Parathyroid adenoma (tissue), 2 donors: Measurements from ENCODE around the gene SBK3.

ENCODE experiments used
- H2AFZ ChIP-seq: fragments of 300-600 bp; sonication (generic); one replicate; pipeline ENCODE4 v1.7.0; 2017; ENCODE audit warnings: antibody characterized with exemption, mild to moderate bottlenecking
- H3K27ac ChIP-seq: fragments of 300-600 bp; sonication (generic); one replicate; pipeline ENCODE4 v1.7.0; 2017
- H3K27me3 ChIP-seq: fragments of 300-600 bp; sonication (generic); one replicate; pipeline ENCODE4 v1.7.0; 2017; ENCODE audit warnings: low read length; ENCODE audit not compliant: control insufficient read depth, insufficient read depth
- H3K36me3 ChIP-seq: fragments of 300-600 bp; sonication (generic); one replicate; pipeline ENCODE4 v1.7.0; 2017; ENCODE audit warnings: low read length; ENCODE audit not compliant: control insufficient read depth, insufficient read depth
- H3K4me1 ChIP-seq: fragments of 300-600 bp; sonication (generic); one replicate; pipeline ENCODE4 v1.7.0; 2017; ENCODE audit warnings: control low read depth
- H3K4me2 ChIP-seq: fragments of 300-600 bp; sonication (generic); one replicate; pipeline ENCODE4 v1.7.0; 2017; ENCODE audit warnings: low read length
- H3K4me3 ChIP-seq: fragments of 300-600 bp; sonication (generic); one replicate; pipeline ENCODE4 v1.7.0; 2017; ENCODE audit warnings: low read depth, low read length
- H3K79me2 ChIP-seq: fragments of 300-600 bp; sonication (generic); one replicate; pipeline ENCODE4 v1.7.0; 2017; ENCODE audit warnings: control low read depth
- H3K9ac ChIP-seq: fragments of 300-600 bp; sonication (generic); one replicate; pipeline ENCODE4 v1.7.0; 2017; ENCODE audit warnings: mild to moderate bottlenecking
- H3K9me3 ChIP-seq: fragments of 300-600 bp; sonication (generic); one replicate; pipeline ENCODE4 v1.7.0; 2017; ENCODE audit warnings: low read length; ENCODE audit not compliant: control insufficient read depth
- TF ChIP-seq, protein P1 (sequence below): fragments of 300-600 bp; sonication (generic); IDR thresholded peaks from one replicate; pipeline ENCODE4 v1.7.0; 2017; ENCODE audit warnings: antibody characterized with exemption, mild to moderate bottlenecking
- donor health status: primary hyperparathyroidism.

Gene SBK3

DNA sequence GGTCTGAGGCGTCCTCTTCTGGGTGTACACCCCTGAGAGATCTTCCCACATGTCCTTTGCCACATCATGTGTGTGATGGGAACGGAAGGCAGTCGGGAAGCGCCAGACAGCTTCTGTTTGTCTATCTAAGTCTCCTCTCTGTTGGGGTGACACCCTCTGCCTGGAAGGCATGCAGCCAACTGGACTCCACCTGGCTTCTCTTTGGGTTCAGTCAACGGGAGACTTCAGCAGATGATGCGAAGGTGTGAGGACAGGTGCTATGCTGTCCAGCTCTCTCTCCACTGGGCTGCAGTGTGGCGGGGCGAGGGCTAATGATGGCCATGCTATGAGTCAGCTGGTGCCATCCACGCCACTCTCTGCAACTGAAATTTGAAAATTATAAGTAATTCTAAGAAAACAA lies 14.3 kb upstream of the SBK3 start:
- Histone ChIP-seq H3K27ac (no peak overlapping the region), H3K4me1 (no peaks in the 10 kb centered on the region), H3K4me2 (no peak overlapping the region), H3K36me3 (no peaks in the 10 kb centered on the region), H3K79me2 (no peaks in the 10 kb centered on the region), H2AFZ (no peak overlapping the region), H3K9ac (no peak overlapping the region), H3K4me3 (no peak overlapping the region), H3K27me3 (no peaks in the 10 kb centered on the region), H3K9me3 (no peaks in the 10 kb centered on the region)
- TF ChIP-seq, protein P1, sequence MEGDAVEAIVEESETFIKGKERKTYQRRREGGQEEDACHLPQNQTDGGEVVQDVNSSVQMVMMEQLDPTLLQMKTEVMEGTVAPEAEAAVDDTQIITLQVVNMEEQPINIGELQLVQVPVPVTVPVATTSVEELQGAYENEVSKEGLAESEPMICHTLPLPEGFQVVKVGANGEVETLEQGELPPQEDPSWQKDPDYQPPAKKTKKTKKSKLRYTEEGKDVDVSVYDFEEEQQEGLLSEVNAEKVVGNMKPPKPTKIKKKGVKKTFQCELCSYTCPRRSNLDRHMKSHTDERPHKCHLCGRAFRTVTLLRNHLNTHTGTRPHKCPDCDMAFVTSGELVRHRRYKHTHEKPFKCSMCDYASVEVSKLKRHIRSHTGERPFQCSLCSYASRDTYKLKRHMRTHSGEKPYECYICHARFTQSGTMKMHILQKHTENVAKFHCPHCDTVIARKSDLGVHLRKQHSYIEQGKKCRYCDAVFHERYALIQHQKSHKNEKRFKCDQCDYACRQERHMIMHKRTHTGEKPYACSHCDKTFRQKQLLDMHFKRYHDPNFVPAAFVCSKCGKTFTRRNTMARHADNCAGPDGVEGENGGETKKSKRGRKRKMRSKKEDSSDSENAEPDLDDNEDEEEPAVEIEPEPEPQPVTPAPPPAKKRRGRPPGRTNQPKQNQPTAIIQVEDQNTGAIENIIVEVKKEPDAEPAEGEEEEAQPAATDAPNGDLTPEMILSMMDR, result no peak

DNA sequence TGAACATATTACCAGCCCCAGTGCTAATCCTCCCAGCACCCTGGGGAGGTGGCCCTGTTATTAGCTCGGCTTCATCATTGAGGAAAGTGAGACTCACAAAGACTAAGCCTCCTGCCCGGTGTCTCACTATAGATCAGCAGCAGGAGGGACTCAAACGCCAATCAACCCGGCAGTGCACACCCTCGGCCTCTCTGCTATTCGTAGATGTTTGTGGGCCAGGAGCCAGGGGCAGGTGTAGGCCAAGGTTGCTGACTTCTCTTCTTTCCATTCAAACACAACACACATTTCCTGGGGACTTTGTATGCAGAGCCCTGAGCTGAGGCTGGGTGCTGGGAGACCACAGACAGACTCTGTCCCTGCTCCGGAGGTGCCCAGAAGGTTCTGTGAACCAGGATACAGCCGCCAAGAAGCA lies 9.4 kb upstream of the SBK3 start:
- no peak overlapping the region for H3K9ac ChIP-seq
- no peaks in the 10 kb centered on the region for H3K36me3 ChIP-seq
- H3K27me3 ChIP-seq, result no peaks in the 10 kb centered on the region
- H3K27ac ChIP-seq, result no peak overlapping the region
- H3K79me2 ChIP-seq, result no peaks in the 10 kb centered on the region
- H3K9me3 ChIP-seq, result no peaks in the 10 kb centered on the region
- TF ChIP-seq, protein P1, result no peak
- H2AFZ ChIP-seq, result no peak overlapping the region
- H3K4me2 ChIP-seq, result no peak overlapping the region
- no peaks in the 10 kb centered on the region for H3K4me1 ChIP-seq
- H3K4me3 ChIP-seq, result no peak overlapping the region

- H3K27ac ChIP-seq, result no peak overlapping the region
- no peak overlapping the region for H2AFZ ChIP-seq
Observed at GRCh38 chr19:55554302-55554701, 9.0 kb upstream of the SBK3 start.

GRCh38 chr19:55553217-55554182 lies 8.2 kb upstream of the SBK3 start:
- H3K27ac ChIP-seq, result no peak overlapping the region
- no peak overlapping the region for H3K9ac ChIP-seq
- H3K4me3 ChIP-seq, result no peak overlapping the region
- no peaks in the 10 kb centered on the region for H3K27me3 ChIP-seq
- H3K36me3 ChIP-seq, result no peaks in the 10 kb centered on the region
- H3K79me2 ChIP-seq, result no peaks in the 10 kb centered on the region
- H3K9me3 ChIP-seq, result no peaks in the 10 kb centered on the region
- TF ChIP-seq, protein P1, result no peak
- no peaks in the 10 kb centered on the region for H3K4me1 ChIP-seq
- no peak overlapping the region for H3K4me2 ChIP-seq
- no peak overlapping the region for H2AFZ ChIP-seq

More at GRCh38 chr19:55554302-55554701, 9.0 kb upstream of the SBK3 start:
- no peaks in the 10 kb centered on the region for H3K4me1 ChIP-seq
- no peaks in the 10 kb centered on the region for H3K27me3 ChIP-seq
- no peaks in the 10 kb centered on the region for H3K79me2 ChIP-seq
- H3K4me2 ChIP-seq, result no peak overlapping the region
- no peak overlapping the region for H3K4me3 ChIP-seq
- TF ChIP-seq, protein P1, result no peak
- H3K9me3 ChIP-seq, result no peaks in the 10 kb centered on the region
- no peaks in the 10 kb centered on the region for H3K36me3 ChIP-seq
- H3K9ac ChIP-seq, result no peak overlapping the region
